GM19099 (cell line): Measurements from ENCODE around the gene COL19A1.

ENCODE experiments used
- POLR2A ChIP-seq: IDR thresholded peaks from 3 replicates; pipeline ENCODE4 v1.6.1; 2011; ENCODE audit warnings: low read depth; ENCODE audit not compliant: insufficient read length; ENCODE audit errors: extremely low read depth

The COL19A1 gene

DNA sequence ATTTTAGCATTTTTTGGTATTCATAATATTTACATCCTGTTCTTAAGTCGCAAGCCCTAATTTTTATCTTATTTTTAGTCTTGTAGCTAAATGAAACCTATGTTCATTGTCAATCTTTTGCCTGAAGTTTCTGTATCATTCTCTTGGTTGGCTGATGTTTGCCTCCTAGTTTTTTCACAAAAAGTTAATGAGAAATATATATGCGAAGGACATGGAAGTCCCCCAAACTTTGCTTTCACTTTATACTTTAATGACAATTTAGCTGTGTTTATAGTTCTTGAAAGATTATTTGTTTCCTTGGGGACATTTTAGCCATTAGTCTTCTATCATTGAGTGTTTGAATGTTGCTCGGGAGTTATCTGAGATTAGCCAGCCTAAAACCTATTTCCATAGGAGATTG lies 118.2 kb downstream of the COL19A1 start:
- TF ChIP-seq POLR2A, result no peak

GRCh38 chr6:69985180-69985579 lies 118.8 kb downstream of the COL19A1 start:
- TF ChIP-seq POLR2A, result no peak

- no peak for TF ChIP-seq POLR2A
Observed at GRCh38 chr6:69987550-69987949, 121.2 kb downstream of the COL19A1 start.

GRCh38 chr6:69988458-69989126 lies 122.2 kb downstream of the COL19A1 start:
- TF ChIP-seq POLR2A, result no peak

DNA sequence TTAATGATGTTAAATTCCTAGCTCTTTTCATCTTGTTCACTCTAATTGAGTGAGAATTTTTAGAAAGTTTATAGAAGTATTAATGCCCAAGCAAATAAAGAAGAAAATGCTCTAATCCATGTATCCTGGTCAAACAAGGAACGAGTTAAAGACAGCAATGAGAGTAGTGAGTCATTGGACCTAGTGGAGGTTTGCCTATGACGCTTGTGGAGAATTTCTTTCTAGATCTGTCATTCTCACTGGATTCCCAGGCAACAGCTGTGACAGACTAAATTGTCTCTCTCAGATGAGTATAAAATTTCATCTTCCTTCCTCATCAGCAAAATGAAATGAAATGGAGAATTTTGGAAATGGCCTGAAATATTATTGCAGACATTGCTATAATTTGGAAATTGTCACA lies 127.9 kb downstream of the COL19A1 start:
- no peak for TF ChIP-seq POLR2A

DNA sequence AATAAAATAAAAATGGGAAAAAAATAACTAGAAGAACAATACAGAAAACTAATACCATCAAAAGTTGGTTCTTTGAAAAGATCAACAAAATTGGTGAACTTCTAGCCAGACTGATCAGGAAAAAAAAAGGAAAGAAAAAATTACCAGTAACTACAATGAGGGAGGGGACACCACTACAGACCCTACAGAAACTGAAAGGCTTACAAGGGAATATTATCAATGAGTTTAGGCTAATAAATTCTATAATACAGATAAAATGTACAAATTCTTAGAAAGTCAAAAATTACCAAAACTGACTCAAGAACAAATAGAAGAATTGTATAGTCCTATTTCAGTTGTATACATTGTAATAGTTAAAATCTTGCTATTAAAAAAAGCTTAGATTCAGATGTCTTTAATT lies 141.8 kb downstream of the COL19A1 start:
- TF ChIP-seq POLR2A, result no peak

GRCh38 chr6:70028246-70028645 lies 161.9 kb downstream of the COL19A1 start:
- no peak for TF ChIP-seq POLR2A

- no peak for TF ChIP-seq POLR2A
Observed at GRCh38 chr6:70028926-70029325, 162.6 kb downstream of the COL19A1 start.

DNA sequence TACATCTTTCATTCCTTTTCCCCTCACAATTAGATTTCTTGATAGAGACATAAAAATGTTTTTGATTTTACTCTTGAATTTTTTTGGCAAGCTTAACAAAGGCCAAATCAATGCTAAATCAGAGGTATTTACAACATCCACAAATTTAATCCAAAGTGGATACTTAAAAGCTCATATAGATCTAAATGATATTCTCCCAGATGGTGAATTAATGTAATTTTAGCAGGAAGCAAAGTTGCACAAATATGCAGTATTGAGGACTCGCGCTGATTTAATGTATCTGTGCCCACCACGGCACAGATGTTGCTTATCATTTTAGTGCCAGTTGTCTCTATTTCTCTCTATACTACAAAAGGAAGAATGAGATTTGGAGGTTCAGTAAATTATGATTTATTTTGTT lies 167.4 kb downstream of the COL19A1 start:
- TF ChIP-seq POLR2A, result no peak

DNA sequence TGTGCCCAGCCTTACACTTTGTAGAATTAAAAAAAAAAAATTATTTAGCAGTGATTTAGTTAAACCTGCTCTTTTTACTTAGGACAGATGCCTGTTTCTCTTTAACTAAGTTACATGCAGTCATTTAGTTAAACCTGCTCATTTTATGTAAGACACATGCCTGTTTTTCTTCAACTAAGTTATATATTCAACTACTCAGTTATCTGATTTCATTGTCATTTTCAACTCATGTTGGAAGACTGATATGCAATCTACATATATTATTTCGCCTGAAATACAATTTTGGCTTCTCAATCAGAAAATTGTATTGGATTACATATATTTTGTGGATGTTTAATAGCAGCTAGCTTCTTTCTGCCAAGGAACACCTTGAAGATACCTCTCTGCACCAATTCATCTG lies 171.1 kb downstream of the COL19A1 start:
- TF ChIP-seq POLR2A, result no peak

- TF ChIP-seq POLR2A, result no peak
Observed at GRCh38 chr6:70040766-70041165, 174.4 kb downstream of the COL19A1 start.

DNA sequence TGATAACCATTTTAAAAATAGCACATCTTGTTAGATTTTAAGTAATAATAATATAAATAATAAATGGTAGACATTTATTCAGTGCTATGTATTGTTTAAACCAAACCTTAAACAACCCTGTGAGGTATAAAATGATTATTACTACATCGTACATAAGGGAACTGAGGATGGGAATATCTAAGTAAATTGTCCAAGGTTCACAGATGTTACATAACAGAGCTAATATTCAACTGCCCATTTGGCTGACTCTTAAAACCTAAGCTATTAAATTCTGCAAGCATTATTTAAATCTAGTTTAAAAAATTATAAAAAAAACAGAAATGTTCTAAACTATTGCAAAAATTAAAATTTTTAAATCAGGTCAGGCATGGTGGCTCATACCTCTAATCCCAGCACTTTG lies 175.1 kb downstream of the COL19A1 start:
- no peak for TF ChIP-seq POLR2A

- TF ChIP-seq POLR2A, result no peak
Observed at GRCh38 chr6:70045413-70045812, 179.1 kb downstream of the COL19A1 start.

DNA sequence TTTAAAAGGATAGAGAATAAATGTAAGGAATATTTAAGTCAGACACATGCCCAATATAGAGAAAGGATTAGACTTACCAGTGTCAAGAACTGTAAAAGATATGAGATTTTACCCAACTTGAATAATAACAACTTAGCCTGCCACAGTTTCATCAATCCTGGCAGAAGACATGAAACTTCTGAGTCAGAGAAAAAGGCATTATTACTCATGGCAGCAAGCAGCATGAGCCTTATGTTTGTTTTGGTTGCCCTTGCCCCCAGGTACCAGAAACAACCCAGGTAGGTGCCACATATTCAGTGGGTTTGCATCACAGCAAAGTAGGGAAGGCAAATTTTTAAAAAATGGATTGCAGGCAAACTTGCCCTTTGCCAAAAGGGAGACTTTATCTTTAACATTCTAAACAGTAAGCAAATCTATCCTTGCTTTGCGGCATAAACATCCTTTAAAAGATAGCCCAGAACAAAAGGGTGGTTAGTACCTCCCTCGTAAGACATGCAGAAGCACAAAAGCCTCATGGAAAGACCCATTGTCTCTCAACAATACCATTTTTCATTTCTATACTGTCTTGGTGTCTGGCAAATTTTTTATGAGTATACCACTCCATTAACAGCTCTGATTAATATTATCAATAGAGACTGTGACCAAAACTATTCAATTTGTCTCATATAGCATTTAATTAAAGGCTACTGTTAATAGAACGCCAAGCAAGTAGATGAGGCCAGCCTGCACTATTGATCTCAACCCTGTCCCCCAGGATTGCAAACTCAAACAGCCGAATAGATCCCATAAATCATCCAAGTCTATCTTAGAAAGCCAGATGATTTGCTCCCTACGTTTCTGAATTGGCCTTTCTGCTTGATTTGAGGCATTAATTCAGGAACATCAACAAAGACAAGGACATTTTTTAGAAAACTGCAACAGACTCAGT lies 185.1 kb downstream of the COL19A1 start:
- no peak for TF ChIP-seq POLR2A

DNA sequence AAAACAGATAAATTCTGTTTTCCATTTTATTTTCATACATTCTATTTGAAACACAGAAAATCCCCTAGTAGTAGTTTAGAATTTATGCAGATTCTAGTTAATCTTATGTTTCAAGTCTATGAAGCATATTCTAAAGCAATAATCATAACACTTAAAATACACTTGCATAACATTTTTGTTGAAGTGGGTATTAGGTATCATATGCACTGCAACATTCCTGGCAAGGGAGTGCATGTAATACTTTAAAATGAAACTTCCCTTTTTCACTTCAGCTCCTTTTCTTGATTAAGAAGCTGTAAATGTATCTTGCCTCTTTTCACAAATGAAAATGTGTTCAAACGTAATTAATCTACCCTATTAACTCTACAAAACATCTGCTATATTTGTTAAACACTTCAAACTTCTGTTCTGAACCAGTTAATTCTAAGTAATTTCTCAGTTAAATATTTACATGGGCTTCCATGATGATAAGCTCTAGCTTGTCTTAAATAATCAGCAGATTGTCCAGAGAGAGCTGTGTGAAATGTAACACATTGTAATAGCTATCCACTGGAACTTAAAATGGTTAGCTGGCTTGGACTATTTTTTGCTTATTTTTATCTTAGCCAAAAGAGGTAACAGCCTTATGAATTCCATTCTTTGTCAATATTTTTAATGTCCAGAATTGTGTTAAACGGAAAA lies 192.8 kb downstream of the COL19A1 start:
- no peak for TF ChIP-seq POLR2A

DNA sequence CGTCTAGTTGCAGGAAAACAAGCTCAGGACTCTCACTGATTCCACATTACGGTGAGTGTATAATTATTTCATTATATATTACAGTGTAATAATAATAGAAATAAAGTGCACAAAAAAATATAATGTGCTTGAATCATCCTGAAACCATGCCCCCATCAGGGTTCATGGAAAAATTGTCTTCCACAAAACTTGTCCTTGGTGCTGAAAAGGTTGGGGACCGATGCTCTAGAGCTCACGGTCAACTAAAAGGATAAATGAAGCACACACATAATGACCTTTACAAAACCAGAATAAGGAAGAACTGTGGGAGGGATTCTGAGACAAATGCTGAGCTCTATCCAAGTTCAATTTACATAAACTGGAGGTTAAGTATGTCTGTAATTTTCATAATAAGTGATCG lies 194.3 kb downstream of the COL19A1 start:
- TF ChIP-seq POLR2A, result no peak

GRCh38 chr6:70061546-70061945 lies 195.2 kb downstream of the COL19A1 start:
- TF ChIP-seq POLR2A, result no peak

DNA sequence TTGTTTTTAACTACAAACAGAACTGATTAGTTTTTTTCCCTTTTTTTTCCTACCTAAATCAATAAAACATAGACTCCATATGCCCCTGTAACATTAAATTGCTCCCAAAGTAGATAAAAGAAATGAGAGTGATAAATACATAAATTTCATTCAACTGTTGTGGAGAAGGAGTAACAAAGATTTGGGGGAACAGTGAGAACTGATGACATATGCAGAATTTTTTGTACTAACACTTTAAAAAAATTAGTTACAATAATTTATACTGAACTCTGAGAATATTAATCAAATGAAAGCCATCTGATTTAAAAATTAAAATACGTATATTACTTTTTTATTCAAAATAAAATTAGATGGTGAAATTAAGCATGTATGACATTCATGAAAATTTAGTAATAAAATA lies 195.7 kb downstream of the COL19A1 start:
- no peak for TF ChIP-seq POLR2A
